Esophagus muscularis mucosa (tissue), 4 donors: ENCODE measurements around the gene LIX1L. TPM values are rescaled to one million over a fixed set of nuclear protein-coding genes. Genes with fewer than 3 reads are reported as not detected.

ENCODE experiments used
- DNase-seq: peaks from one replicate; pipeline ENCODE4 v3.0.0-alpha.2; 2017; ENCODE audit errors: extremely low spot score
- H3K27ac ChIP-seq, 4 donors: fragments of 200-600 bp; sonication (generic); replicated peaks in 1 of 4; 1 replicate in 3 of 4; 2 replicates in 1 of 4; pipeline ENCODE4 v1.5.1; 2016 to 2019; ENCODE audit warnings: mild to moderate bottlenecking in 1 of 4
- H3K27me3 ChIP-seq, 4 donors: fragments of 200-600 bp; sonication (generic); one replicate each; pipeline versions ENCODE4 v1.5.1 to v1.6.0; 2016 to 2019
- H3K36me3 ChIP-seq, 4 donors: fragments of 200-600 bp; sonication (generic); one replicate each; pipeline ENCODE4 v1.5.1; 2016 to 2019
- H3K4me1 ChIP-seq, 4 donors: fragments of 200-600 bp; sonication (generic); one replicate each; pipeline ENCODE4 v1.5.1; 2016 to 2019
- H3K4me3 ChIP-seq, 4 donors: fragments of 200-600 bp; sonication (generic); 1 replicate in 2 of 4; 2 replicates in 2 of 4; pipeline ENCODE4 v1.5.1; 2016 to 2019; ENCODE audit warnings: mild to moderate bottlenecking in 4 of 4, moderate library complexity in 1 of 4
- H3K9me3 ChIP-seq, 4 donors: fragments of 200-600 bp; sonication (generic); 1 replicate in 3 of 4; 2 replicates in 1 of 4; pipeline ENCODE4 v1.5.1; 2016 to 2019
- EP300 ChIP-seq: sonication (generic); formaldehyde crosslinking; IDR thresholded peaks from one replicate; pipeline ENCODE4 v1.6.1; 2017; ENCODE audit warnings: antibody characterized with exemption
- POLR2A ChIP-seq: fragments of 450-650 bp; IDR thresholded peaks from one replicate; pipeline ENCODE4 v1.6.1; 2017; ENCODE audit warnings: antibody characterized with exemption, moderate library complexity, mild to moderate bottlenecking, low read depth
- POLR2AphosphoS5 ChIP-seq, 2 donors: sonication (generic); formaldehyde crosslinking; IDR thresholded peaks; one replicate each; pipeline ENCODE4 v1.6.1; 2017; ENCODE audit warnings: antibody characterized with exemption in 2 of 2
- WGBS: methylation state at CpG from one replicate; pipeline ENCODE4 v1.1.5; 2018; 5-methylcytosine and 5-hydroxymethylcytosine counted together
- intact Hi-C: fragments of 100-400 bp; cut with DNase I; formaldehyde crosslinking; loops from one replicate; pipeline ENCODE4 v1.15.1; 2023
- total RNA-seq, 4 donors: library from RNA; depleted of rRNA; stranded (reverse); fragments of >200 nt; gene quantifications; one replicate each; pipeline versions ENCODE4 v1.1.0 to v1.2.1, GENCODE V29; 2016
- TF ChIP-seq, protein P1 (sequence below), 3 experiments: fragments of 200-600 bp in 2 of 3; fragments of 450-650 bp in 1 of 3; sonication (generic) in 2 of 3; IDR thresholded peaks; one replicate each; pipeline ENCODE4 v1.5.1; 2017 to 2019; ENCODE audit warnings: antibody characterized with exemption in 3 of 3, mild to moderate bottlenecking in 2 of 3, moderate library complexity in 1 of 3

The LIX1L gene
- total RNA-seq, 4 donors from 2014 or later = 33.2 to 55.0 (median 41.7) TPM

DNA sequence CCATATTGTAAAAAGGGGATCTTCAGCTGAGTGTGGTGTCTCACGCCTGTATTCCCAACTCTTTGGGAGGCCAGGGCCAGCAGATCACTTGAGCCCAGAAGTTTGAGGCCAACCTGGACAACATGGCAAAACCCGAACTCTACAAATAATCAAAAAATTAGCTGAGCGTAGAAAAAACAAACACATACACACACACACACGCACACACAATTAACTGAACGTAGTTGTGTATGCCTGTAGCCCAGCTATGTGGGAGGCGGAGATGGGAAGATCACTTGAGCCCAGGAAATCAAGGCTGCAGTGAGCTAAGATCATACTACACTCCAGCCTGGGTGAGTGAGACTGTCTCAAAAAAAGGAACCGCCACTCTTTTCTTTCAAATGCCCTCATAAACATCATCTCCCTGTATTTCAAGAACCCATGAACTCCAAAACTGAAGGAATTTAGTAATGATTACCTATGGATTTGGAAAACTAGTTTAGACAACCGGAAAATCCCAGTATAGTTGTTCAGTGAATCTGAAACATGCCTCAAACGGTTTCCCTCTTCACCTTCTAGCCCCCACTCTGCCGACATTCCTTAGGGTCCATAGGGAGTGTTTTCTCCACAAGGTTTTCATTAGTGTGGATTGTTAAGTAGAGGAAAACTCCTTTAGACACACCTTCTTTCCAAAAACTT, 34.1 kb upstream of the LIX1L start:
- intact Hi-C loops = no loop called here
- H3K27me3 ChIP-seq = no peaks in the 10 kb centered on the region
- H3K9me3 ChIP-seq = no peaks in the 10 kb centered on the region
- WGBS = 54% methylated on average over 10 of the region's 10 CpGs
- peak overlapping the region; percentile 70 to 85 (median 80) for H3K4me3 ChIP-seq
- peak in 1 of 2 donors; percentile 63 for TF ChIP-seq POLR2AphosphoS5 (IDR thresholded peaks at IDR 0.05)
- TF ChIP-seq EP300 = no peak
- no peak for TF ChIP-seq POLR2A
- TF ChIP-seq, protein P1, sequence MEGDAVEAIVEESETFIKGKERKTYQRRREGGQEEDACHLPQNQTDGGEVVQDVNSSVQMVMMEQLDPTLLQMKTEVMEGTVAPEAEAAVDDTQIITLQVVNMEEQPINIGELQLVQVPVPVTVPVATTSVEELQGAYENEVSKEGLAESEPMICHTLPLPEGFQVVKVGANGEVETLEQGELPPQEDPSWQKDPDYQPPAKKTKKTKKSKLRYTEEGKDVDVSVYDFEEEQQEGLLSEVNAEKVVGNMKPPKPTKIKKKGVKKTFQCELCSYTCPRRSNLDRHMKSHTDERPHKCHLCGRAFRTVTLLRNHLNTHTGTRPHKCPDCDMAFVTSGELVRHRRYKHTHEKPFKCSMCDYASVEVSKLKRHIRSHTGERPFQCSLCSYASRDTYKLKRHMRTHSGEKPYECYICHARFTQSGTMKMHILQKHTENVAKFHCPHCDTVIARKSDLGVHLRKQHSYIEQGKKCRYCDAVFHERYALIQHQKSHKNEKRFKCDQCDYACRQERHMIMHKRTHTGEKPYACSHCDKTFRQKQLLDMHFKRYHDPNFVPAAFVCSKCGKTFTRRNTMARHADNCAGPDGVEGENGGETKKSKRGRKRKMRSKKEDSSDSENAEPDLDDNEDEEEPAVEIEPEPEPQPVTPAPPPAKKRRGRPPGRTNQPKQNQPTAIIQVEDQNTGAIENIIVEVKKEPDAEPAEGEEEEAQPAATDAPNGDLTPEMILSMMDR (IDR thresholded peaks at IDR 0.05) = no peak
- H3K4me1 ChIP-seq = peaks cover 16 to 49% (median 31%) of the 10 kb centered on the region in 4 donors
- no peak for DNase-seq
- H3K27ac ChIP-seq = peak overlapping the region; percentile 94 to 96 (median 96)
- H3K36me3 ChIP-seq = peaks cover 31 to 43% (median 36%) of the 10 kb centered on the region in 4 donors

DNA sequence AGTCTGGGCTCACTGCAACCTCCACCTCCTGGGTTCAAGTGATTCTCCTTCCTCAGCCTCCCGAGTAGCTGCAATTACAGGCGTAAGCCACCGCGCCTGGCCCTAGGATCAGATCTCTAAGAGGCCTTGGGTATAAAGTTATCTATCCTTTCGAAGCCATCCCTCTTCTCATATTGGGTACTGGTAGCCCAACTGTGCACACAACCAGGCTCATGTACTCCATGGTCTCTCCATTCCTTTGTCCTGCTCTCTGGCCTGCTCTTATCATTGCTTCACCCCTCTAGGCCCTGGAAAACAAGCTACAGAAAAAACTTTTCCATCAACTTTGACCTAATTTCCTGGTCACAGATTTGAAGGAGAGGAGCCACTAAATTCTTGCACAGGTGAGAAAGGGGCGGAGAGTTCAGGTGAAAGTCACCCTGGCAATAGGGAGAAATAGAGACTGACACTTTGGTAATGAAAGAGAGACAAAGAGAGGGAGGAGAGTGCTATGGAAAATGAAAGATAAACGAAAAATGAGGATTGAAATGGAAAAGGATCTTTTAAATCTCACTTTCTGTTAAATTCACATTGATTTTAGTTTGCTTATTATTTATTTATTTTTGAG, 32.5 kb upstream of the LIX1L start:
- Histone ChIP-seq H3K4me1 (peaks cover 29 to 65% (median 46%) of the 10 kb centered on the region in 4 donors), H3K36me3 (peaks cover 30 to 34% (median 32%) of the 10 kb centered on the region in 4 donors), H3K27ac (peak overlapping the region; percentile 94 to 96 (median 96)), H3K4me3 (peak overlapping the region in 2 of 4 donors; percentile 81 to 85), H3K27me3 (no peaks in the 10 kb centered on the region), H3K9me3 (no peaks in the 10 kb centered on the region)
- intact Hi-C loops = no loop called here
- WGBS = 84% methylated on average over 7 of the region's 7 CpGs
- TF ChIP-seq POLR2A (peak; percentile 10), POLR2AphosphoS5 (IDR thresholded peaks at IDR 0.05) (peak in 1 of 2 donors; percentile 56), EP300 (no peak)
- TF ChIP-seq, protein P1 (IDR thresholded peaks at IDR 0.05) = peak in 1 of 3 experiments; percentile 4
- DNase-seq = no peak

DNA sequence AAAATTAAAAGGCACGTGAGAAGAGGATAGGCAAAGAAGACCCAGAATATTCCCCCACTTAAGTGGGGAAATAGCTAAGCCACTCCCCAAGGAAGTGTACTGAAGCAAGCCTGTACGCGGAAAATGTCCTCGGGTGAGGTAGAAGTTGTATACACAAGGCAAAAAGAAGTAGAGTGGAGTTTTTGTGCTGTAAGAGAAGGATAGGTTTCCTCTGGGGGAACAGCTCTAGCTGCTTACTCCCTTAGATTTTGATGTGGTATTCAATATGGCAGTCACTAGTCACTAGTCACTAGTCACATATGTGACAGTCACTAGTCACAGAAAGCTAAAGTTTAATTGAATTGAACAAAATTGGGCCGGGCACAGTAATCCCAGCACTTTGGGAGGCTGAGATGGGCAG, 31.0 kb upstream of the LIX1L start:
- intact Hi-C loops = no loop called here
- TF ChIP-seq, protein P1 (IDR thresholded peaks at IDR 0.05) = no peak
- peak in 1 of 2 donors; percentile 51 for TF ChIP-seq POLR2AphosphoS5 (IDR thresholded peaks at IDR 0.05)
- H3K9me3 ChIP-seq = no peaks in the 10 kb centered on the region
- no peak for DNase-seq
- H3K4me1 ChIP-seq = peaks cover 45 to 80% (median 62%) of the 10 kb centered on the region in 4 donors
- WGBS = 67% methylated on average over 5 of the region's 5 CpGs
- H3K4me3 ChIP-seq = no peak overlapping the region
- peak overlapping the region; percentile 69 to 96 (median 92) for H3K27ac ChIP-seq
- peaks cover 14 to 18% (median 16%) of the 10 kb centered on the region in 4 donors for H3K36me3 ChIP-seq
- no peaks in the 10 kb centered on the region for H3K27me3 ChIP-seq

DNA sequence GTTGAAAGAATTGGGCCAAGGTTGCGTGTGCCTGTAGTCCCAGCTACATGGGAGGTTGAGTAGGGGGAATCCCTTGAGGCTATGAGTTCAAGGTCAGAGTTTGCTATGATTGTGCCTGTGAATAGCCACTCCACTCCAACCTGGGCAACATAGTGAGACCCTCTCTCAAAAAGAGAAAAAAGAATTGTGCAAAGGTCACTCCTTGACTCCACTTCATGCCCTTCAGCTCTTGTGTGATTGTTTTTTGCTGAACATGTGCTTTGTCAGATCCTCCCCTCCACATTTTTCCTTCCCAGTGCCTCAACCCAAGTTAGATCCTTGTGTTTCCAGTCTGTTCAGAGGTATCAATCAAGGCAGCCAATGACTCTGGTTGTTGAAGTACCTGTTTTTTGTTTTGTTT, 30.1 kb upstream of the LIX1L start:
- H3K4me1 ChIP-seq = peaks cover 52 to 87% (median 70%) of the 10 kb centered on the region in 4 donors
- intact Hi-C loops = no loop called here
- peaks cover 6 to 10% (median 7%) of the 10 kb centered on the region in 4 donors for H3K36me3 ChIP-seq
- 100% methylated on average over 1 of the region's 1 CpG for WGBS
- TF ChIP-seq POLR2A (no peak), POLR2AphosphoS5 (IDR thresholded peaks at IDR 0.05) (no peak), EP300 (no peak)
- TF ChIP-seq, protein P1 (IDR thresholded peaks at IDR 0.05) = no peak
- H3K4me3 ChIP-seq = no peak overlapping the region
- no peaks in the 10 kb centered on the region for H3K27me3 ChIP-seq
- H3K9me3 ChIP-seq = no peaks in the 10 kb centered on the region
- no peak for DNase-seq
- peak overlapping the region; percentile 89 to 96 (median 93) for H3K27ac ChIP-seq
